ENCODE results near the gene RPA3. TPM values are rescaled to one million over a fixed set of nuclear protein-coding genes. Genes with fewer than 3 reads are reported as not detected.

The RPA3 gene
- polyA plus RNA-seq, 2 donors = 16.4 to 28.1 TPM

DNA sequence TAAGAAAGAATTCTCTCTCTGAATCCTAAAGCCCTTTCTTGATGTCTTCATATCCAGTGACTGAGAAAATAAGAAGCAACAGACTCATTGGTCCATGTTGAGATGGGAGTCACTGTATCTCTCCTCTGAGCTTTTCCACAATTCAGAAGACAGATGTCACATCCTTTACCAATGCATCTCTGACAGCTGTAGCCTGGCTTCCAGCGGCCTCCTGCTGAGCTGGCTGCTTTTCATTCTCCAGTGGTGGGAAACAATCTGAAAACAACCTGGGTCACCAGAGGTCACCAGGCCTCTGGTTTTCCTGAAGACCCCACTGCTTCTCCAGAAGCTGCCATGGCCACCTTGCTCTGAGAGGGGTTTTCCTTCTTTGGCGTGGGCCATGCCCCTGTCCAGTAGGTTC lies 18.3 kb upstream of the RPA3 start:
- WGBS, 2 donors = 92 to 95% methylated on average over 2 of the region's 2 CpGs
- H3K27ac ChIP-seq (ENCODE audit: low read depth in 2 of 2, low read length in 1 of 2) = no peak overlapping the region
- no peaks in the 10 kb centered on the region for H3K36me3 ChIP-seq (ENCODE audit: control insufficient read depth in 2 of 2, insufficient read depth in 2 of 2, low read length in 1 of 2)
- H3K9me3 ChIP-seq (ENCODE audit: control insufficient read depth in 2 of 2, insufficient read depth in 1 of 2, low read depth in 1 of 2, low read length in 1 of 2) = no peaks in the 10 kb centered on the region
- no peaks in the 10 kb centered on the region for H3K4me1 ChIP-seq (ENCODE audit: control insufficient read depth in 2 of 2, insufficient read depth in 2 of 2, low read length in 1 of 2)
- H3K27me3 ChIP-seq (ENCODE audit: control insufficient read depth in 1 of 2, insufficient read depth in 2 of 2, low read length in 2 of 2) = no peaks in the 10 kb centered on the region
- no peak overlapping the region for H3K4me3 ChIP-seq (ENCODE audit: low read depth in 1 of 2, low read length in 2 of 2)

DNA sequence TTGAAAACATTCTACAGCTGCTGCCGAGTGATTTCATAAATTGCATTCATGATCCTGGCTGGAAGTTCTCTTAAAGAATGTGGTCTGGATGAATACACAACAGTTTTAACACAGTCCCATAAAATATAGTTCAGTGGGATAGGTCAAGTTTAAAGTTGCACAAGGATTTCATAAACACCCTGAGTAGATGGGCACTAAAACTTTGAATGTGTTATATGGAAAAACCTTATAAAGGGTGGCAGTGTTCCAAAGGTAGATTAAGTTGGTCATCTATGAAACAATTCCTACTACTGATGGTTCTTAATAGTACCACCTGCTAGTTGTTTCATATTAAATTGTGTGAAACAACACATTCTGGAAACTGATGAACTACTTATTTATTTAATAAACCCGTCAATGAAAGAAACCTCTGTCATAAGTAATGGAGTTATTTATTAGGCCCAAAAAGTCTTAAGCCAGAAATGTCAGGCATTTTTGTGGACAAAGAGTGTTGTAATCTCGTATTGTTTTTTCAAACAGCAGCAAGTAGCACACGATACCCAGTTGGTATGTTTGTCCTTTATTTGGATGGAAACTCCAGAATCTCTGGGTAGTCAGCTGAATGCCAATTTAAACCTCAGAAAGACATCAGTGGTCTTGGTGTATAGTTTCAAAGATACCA lies 14.3 kb upstream of the RPA3 start:
- H3K9me3 ChIP-seq (ENCODE audit: control insufficient read depth in 2 of 2, insufficient read depth in 1 of 2, low read depth in 1 of 2, low read length in 1 of 2) = no peaks in the 10 kb centered on the region
- no peaks in the 10 kb centered on the region for H3K27me3 ChIP-seq (ENCODE audit: control insufficient read depth in 1 of 2, insufficient read depth in 2 of 2, low read length in 2 of 2)
- H3K4me3 ChIP-seq (ENCODE audit: low read depth in 1 of 2, low read length in 2 of 2) = no peak overlapping the region
- no peaks in the 10 kb centered on the region for H3K4me1 ChIP-seq (ENCODE audit: control insufficient read depth in 2 of 2, insufficient read depth in 2 of 2, low read length in 1 of 2)
- H3K27ac ChIP-seq (ENCODE audit: low read depth in 2 of 2, low read length in 1 of 2) = no peak overlapping the region
- 76 to 77% methylated on average over 4 of the region's 4 CpGs for WGBS, 2 donors
- H3K36me3 ChIP-seq (ENCODE audit: control insufficient read depth in 2 of 2, insufficient read depth in 2 of 2, low read length in 1 of 2) = no peaks in the 10 kb centered on the region

DNA sequence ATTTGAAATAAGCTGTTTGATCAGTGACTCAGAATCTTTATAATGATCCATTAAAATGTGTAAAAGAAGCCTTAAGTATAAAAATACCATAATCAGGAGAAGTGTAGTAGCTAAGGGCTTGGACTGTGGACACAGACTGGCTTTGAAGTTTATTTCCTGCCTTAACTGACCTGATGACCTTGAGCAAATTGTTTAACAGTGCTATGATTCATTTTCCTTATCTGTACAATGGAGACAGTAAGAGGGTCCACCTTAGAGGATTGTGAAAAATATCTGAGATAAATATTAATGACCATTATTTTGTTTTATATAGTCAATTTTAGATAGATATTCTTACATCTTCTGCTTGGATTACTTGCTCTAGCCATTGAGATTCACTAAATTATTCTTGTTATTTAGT lies 13.3 kb upstream of the RPA3 start:
- H3K36me3 ChIP-seq (ENCODE audit: control insufficient read depth in 2 of 2, insufficient read depth in 2 of 2, low read length in 1 of 2) = no peaks in the 10 kb centered on the region
- no peak overlapping the region for H3K27ac ChIP-seq (ENCODE audit: low read depth in 2 of 2, low read length in 1 of 2)
- H3K4me1 ChIP-seq (ENCODE audit: control insufficient read depth in 2 of 2, insufficient read depth in 2 of 2, low read length in 1 of 2) = no peaks in the 10 kb centered on the region
- no peak overlapping the region for H3K4me3 ChIP-seq (ENCODE audit: low read depth in 1 of 2, low read length in 2 of 2)
- H3K27me3 ChIP-seq (ENCODE audit: control insufficient read depth in 1 of 2, insufficient read depth in 2 of 2, low read length in 2 of 2) = no peaks in the 10 kb centered on the region
- no peaks in the 10 kb centered on the region for H3K9me3 ChIP-seq (ENCODE audit: control insufficient read depth in 2 of 2, insufficient read depth in 1 of 2, low read depth in 1 of 2, low read length in 1 of 2)

DNA sequence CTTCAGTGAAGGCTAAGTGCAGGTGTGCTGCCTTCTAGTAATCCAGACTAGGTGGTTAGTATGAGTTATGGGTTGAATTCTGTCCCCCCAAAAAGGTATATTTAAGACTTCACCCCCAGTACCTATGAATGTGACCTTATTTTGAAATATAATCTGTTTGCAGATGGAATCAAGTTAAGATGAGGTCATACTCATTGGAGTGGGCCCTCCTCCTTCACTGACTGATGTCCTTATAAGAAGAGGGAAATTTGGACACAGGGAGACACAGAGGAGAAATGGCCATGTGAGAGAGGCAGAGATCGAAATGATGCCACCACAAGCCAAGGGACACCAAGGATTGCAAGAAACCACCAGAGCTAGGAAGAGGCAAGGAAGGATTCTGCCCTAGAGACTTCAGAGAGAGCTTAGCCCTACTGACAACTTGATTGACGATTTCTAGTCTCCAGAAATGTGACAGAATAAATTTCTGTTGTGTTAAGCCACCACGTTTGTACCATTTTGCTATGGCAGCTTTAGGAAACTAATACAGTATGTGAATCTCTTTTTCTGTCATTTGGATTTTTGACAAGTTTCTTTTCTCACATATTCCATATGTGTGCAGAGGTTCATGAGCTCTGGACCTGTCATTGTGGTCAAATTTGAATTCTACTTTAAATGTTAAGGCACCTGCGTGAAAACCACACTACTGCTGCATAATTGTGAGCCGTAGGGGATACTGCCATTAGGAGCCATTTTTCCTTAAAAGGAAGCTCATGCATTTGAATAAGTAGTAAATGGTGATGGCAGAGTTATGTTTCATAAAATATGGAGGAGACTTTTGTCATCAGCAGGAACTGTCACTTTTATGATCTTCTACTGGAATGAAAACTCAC lies 2.6 kb upstream of the RPA3 start:
- H3K27ac ChIP-seq (ENCODE audit: low read depth in 2 of 2, low read length in 1 of 2) = no peak overlapping the region
- H3K4me1 ChIP-seq (ENCODE audit: control insufficient read depth in 2 of 2, insufficient read depth in 2 of 2, low read length in 1 of 2) = no peaks in the 10 kb centered on the region
- 92 to 93% methylated on average over 5 of the region's 5 CpGs for WGBS, 2 donors

DNA sequence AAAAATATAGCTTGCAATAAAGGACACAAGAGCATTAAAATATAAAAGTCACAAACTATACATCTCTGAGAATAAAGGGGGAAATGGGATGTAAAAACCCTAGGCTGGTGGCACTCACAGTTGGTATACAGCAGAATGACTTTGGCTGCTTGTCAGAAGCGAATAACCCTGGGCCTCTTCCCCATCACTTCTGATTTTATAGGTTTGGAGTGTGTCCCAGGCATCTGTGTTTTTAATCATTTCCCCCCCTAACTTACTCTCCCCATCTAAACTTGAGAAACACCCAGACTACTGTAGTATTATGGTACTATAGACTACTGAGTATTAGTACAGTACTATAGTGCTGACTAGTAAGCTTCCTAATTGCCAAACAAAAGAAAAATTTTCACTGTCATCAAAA lies 1.8 kb upstream of the RPA3 start:
- Histone ChIP-seq H3K36me3 (ENCODE audit: control insufficient read depth in 2 of 2, insufficient read depth in 2 of 2, low read length in 1 of 2) (no peaks in the 10 kb centered on the region), H3K27ac (ENCODE audit: low read depth in 2 of 2, low read length in 1 of 2) (no peak overlapping the region), H3K4me1 (ENCODE audit: control insufficient read depth in 2 of 2, insufficient read depth in 2 of 2, low read length in 1 of 2) (no peaks in the 10 kb centered on the region), H3K27me3 (ENCODE audit: control insufficient read depth in 1 of 2, insufficient read depth in 2 of 2, low read length in 2 of 2) (no peaks in the 10 kb centered on the region), H3K4me3 (ENCODE audit: low read depth in 1 of 2, low read length in 2 of 2) (no peak overlapping the region), H3K9me3 (ENCODE audit: control insufficient read depth in 2 of 2, insufficient read depth in 1 of 2, low read depth in 1 of 2, low read length in 1 of 2) (no peaks in the 10 kb centered on the region)
- 95 to 100% methylated on average over 1 of the region's 1 CpG for WGBS, 2 donors

More for the DNA sequence above, 2.6 kb upstream of the RPA3 start:
- no peaks in the 10 kb centered on the region for H3K27me3 ChIP-seq (ENCODE audit: control insufficient read depth in 1 of 2, insufficient read depth in 2 of 2, low read length in 2 of 2)
- no peaks in the 10 kb centered on the region for H3K36me3 ChIP-seq (ENCODE audit: control insufficient read depth in 2 of 2, insufficient read depth in 2 of 2, low read length in 1 of 2)
- no peaks in the 10 kb centered on the region for H3K9me3 ChIP-seq (ENCODE audit: control insufficient read depth in 2 of 2, insufficient read depth in 1 of 2, low read depth in 1 of 2, low read length in 1 of 2)
- H3K4me3 ChIP-seq (ENCODE audit: low read depth in 1 of 2, low read length in 2 of 2) = no peak overlapping the region

DNA sequence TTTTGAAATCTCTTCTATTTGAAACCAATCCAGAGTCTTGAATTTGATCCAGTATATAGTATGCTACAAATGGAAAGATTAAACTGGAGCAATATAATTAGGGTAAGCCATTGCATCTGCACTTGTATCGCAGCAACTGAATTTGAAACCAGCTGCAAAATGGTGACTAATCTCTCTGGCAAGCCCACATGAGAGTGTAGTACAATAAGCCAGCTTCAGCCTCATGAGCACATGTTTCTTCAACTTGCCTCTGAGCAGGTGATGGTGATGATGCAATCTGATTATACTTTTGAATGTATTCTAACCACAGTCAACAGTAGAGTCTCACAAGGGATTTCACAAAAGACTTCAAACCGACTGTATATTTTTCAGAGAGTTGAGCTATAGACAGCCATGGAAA lies 829 bp upstream of the RPA3 start:
- Histone ChIP-seq H3K4me1 (ENCODE audit: control insufficient read depth in 2 of 2, insufficient read depth in 2 of 2, low read length in 1 of 2) (no peaks in the 10 kb centered on the region), H3K27ac (ENCODE audit: low read depth in 2 of 2, low read length in 1 of 2) (no peak overlapping the region), H3K27me3 (ENCODE audit: control insufficient read depth in 1 of 2, insufficient read depth in 2 of 2, low read length in 2 of 2) (no peaks in the 10 kb centered on the region), H3K36me3 (ENCODE audit: control insufficient read depth in 2 of 2, insufficient read depth in 2 of 2, low read length in 1 of 2) (no peaks in the 10 kb centered on the region), H3K9me3 (ENCODE audit: control insufficient read depth in 2 of 2, insufficient read depth in 1 of 2, low read depth in 1 of 2, low read length in 1 of 2) (no peaks in the 10 kb centered on the region), H3K4me3 (ENCODE audit: low read depth in 1 of 2, low read length in 2 of 2) (no peak overlapping the region)
- 35 to 42% methylated on average over 2 of the region's 2 CpGs for WGBS, 2 donors

DNA sequence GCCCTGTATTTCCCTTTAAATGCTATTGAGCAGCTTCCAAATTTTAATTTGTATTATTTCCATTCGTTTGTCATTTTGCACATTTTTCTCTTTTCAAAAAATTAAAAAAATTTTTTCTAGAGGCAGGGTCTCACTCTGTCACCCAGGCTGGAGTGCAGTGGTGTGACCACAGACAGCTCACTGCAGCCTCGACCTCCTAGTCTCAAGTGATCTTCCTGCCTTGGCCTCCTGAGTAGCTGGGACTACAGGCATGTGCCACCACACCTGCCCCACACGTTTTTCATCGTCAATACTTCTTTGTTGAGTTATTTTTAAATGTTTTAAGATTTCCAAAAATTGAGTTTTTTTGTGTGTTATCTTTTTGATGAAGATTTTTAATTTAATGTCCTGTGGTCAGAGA lies 4.7 kb downstream of the RPA3 start:
- Histone ChIP-seq H3K9me3 (ENCODE audit: control insufficient read depth in 2 of 2, insufficient read depth in 1 of 2, low read depth in 1 of 2, low read length in 1 of 2) (no peaks in the 10 kb centered on the region), H3K4me3 (ENCODE audit: low read depth in 1 of 2, low read length in 2 of 2) (no peak overlapping the region), H3K27me3 (ENCODE audit: control insufficient read depth in 1 of 2, insufficient read depth in 2 of 2, low read length in 2 of 2) (no peaks in the 10 kb centered on the region), H3K4me1 (ENCODE audit: control insufficient read depth in 2 of 2, insufficient read depth in 2 of 2, low read length in 1 of 2) (no peaks in the 10 kb centered on the region), H3K36me3 (ENCODE audit: control insufficient read depth in 2 of 2, insufficient read depth in 2 of 2, low read length in 1 of 2) (no peaks in the 10 kb centered on the region), H3K27ac (ENCODE audit: low read depth in 2 of 2, low read length in 1 of 2) (no peak overlapping the region)
- WGBS, 2 donors = 88% methylated on average over 4 of the region's 4 CpGs

DNA sequence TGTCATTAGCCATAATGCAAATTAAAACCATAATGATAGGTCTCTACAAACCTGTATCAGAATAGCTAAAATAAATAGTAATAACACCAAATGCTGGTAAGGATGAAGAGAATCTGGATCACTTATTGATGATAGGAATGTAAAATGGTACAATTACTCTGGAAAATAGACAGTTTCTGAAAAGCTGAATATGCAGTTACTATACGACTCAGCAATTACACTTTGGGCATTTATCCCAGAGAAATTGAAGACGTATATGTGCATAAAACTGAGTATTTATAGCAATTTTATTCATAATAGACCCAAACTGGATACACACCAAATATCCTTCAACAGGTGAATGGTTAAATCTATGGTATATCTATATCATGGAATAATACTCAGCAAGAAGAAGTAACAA lies 7.9 kb downstream of the RPA3 start:
- H3K27ac ChIP-seq (ENCODE audit: low read depth in 2 of 2, low read length in 1 of 2) = no peak overlapping the region
- WGBS, 2 donors = 77 to 88% methylated on average over 2 of the region's 2 CpGs
- H3K27me3 ChIP-seq (ENCODE audit: control insufficient read depth in 1 of 2, insufficient read depth in 2 of 2, low read length in 2 of 2) = no peaks in the 10 kb centered on the region
- no peaks in the 10 kb centered on the region for H3K9me3 ChIP-seq (ENCODE audit: control insufficient read depth in 2 of 2, insufficient read depth in 1 of 2, low read depth in 1 of 2, low read length in 1 of 2)
- H3K4me3 ChIP-seq (ENCODE audit: low read depth in 1 of 2, low read length in 2 of 2) = no peak overlapping the region
- H3K4me1 ChIP-seq (ENCODE audit: control insufficient read depth in 2 of 2, insufficient read depth in 2 of 2, low read length in 1 of 2) = no peaks in the 10 kb centered on the region
- H3K36me3 ChIP-seq (ENCODE audit: control insufficient read depth in 2 of 2, insufficient read depth in 2 of 2, low read length in 1 of 2) = no peaks in the 10 kb centered on the region

DNA sequence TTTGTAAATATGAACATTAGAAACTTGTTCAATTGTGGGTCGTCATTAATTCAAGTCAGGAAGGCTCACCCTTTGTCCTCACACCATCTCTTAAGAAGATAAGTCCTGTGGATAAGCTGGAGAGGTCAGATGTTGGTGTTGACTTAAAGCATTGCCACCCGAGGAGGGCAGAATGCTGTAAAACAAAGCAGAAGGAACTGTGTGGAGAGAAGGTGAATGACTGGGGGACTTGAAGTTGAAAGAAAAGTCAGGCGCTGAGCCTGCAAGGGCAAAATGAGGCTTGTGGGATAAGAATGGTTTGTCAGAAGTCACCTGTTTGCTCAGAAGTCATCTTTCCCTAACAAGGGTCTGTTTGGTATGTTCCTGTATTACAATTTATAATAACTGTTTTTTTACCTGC lies 9.1 kb downstream of the RPA3 start:
- Histone ChIP-seq H3K27ac (ENCODE audit: low read depth in 2 of 2, low read length in 1 of 2) (no peak overlapping the region), H3K27me3 (ENCODE audit: control insufficient read depth in 1 of 2, insufficient read depth in 2 of 2, low read length in 2 of 2) (no peaks in the 10 kb centered on the region), H3K4me1 (ENCODE audit: control insufficient read depth in 2 of 2, insufficient read depth in 2 of 2, low read length in 1 of 2) (no peaks in the 10 kb centered on the region), H3K9me3 (ENCODE audit: control insufficient read depth in 2 of 2, insufficient read depth in 1 of 2, low read depth in 1 of 2, low read length in 1 of 2) (no peaks in the 10 kb centered on the region), H3K4me3 (ENCODE audit: low read depth in 1 of 2, low read length in 2 of 2) (no peak overlapping the region), H3K36me3 (ENCODE audit: control insufficient read depth in 2 of 2, insufficient read depth in 2 of 2, low read length in 1 of 2) (no peaks in the 10 kb centered on the region)
- 72 to 81% methylated on average over 3 of the region's 3 CpGs for whole genome bisulfite sequencing, 2 donors

DNA sequence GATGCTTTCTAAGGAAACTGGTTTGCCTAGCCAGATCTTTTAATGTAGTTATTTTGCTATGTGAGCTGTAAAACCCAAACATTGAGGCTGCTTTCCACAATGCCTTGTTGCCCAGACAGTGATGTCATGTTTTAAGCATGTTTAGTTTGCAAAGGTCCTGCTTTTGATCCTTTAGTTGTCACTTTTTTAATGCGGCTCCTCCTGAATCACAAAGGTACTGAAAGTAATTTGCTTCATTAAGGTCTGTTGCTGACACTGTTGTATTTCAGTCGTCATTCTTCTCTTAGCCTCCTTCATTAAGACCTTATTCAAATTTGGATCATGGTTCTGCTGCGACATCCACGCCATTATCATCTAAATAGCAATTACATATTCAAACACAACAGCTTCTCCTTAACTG lies 10.6 kb downstream of the RPA3 start:
- no peak overlapping the region for H3K27ac ChIP-seq (ENCODE audit: low read depth in 2 of 2, low read length in 1 of 2)
- H3K36me3 ChIP-seq (ENCODE audit: control insufficient read depth in 2 of 2, insufficient read depth in 2 of 2, low read length in 1 of 2) = no peaks in the 10 kb centered on the region
- H3K4me1 ChIP-seq (ENCODE audit: control insufficient read depth in 2 of 2, insufficient read depth in 2 of 2, low read length in 1 of 2) = no peaks in the 10 kb centered on the region
- no peaks in the 10 kb centered on the region for H3K9me3 ChIP-seq (ENCODE audit: control insufficient read depth in 2 of 2, insufficient read depth in 1 of 2, low read depth in 1 of 2, low read length in 1 of 2)
- WGBS, 2 donors = 71 to 79% methylated on average over 4 of the region's 4 CpGs
- H3K27me3 ChIP-seq (ENCODE audit: control insufficient read depth in 1 of 2, insufficient read depth in 2 of 2, low read length in 2 of 2) = no peaks in the 10 kb centered on the region
- no peak overlapping the region for H3K4me3 ChIP-seq (ENCODE audit: low read depth in 1 of 2, low read length in 2 of 2)
